GM12878 (cell line): ENCODE measurements around the gene APOO. TPM values are rescaled to one million over a fixed set of nuclear protein-coding genes. Genes with fewer than 3 reads are reported as not detected.

Source experiments
- ATAC-seq: fragments of 200-7000 bp; cut with Tn5 transposase; 3 replicates; pipeline ENCODE4 v1.9.1; 2020; ENCODE audit warnings: mild to moderate bottlenecking, moderate library complexity
- BruUV-seq: library from RNA; stranded (reverse); fragments of 400-500 nt; replicated peaks from 2 replicates; lab custom pipeline; 2021; lab: Mats Ljungman, UMichigan
- CTCF ChIA-PET: fragments of 300-600 bp; sonication (Branson Sonifier 250); formaldehyde crosslinking; extraction: SDS; loops from one replicate; lab custom pipeline; 2021; ENCODE audit warnings: inconsistent platforms; lab: Yijun Ruan, JAX
- POLR2A ChIA-PET: fragments of 350-600 bp; formaldehyde crosslinking; extraction: SDS; loops from one replicate; lab custom pipeline; 2021; ENCODE audit warnings: inconsistent platforms; lab: Charles Lee
- RAD21 ChIA-PET: fragments of 300-600 bp; sonication (Branson Sonifier 250); formaldehyde crosslinking; loops from one replicate; lab custom pipeline; 2023; ENCODE audit warnings: antibody characterized with exemption; ENCODE audit not compliant: unreplicated experiment; lab: Charles Lee
- SMC1A ChIA-PET: fragments of 300-600 bp; sonication (Branson Sonifier 250); formaldehyde crosslinking; loops from one replicate; lab custom pipeline; 2023; ENCODE audit not compliant: unreplicated experiment, uncharacterized antibody; lab: Charles Lee
- DNase-seq: peaks from one replicate; pipeline ENCODE4 v3.0.0-alpha.2; 2011; ENCODE audit warnings: low read depth, low spot score
- FAIRE-seq: peaks from 3 replicates; lab custom pipeline; 2011; peaks lifted over from hg19 to GRCh38; lab: Jason Lieb, UNC
- H2AFZ ChIP-seq: 2 replicates; pipeline ENCODE4 v1.6.0; 2011; ENCODE audit warnings: low read depth, low read length, control low read depth; ENCODE audit not compliant: control insufficient read depth
- H3K27ac ChIP-seq: 2 replicates; pipeline ENCODE4 v1.5.1; 2011; ENCODE audit warnings: control low read depth; ENCODE audit not compliant: control insufficient read depth, insufficient read depth
- H3K27me3 ChIP-seq, 2 experiments: replicated peaks in 1 of 2; 2 replicates each; pipeline versions ENCODE4 v1.6.0 to v1.6.1; 2011; ENCODE audit warnings: low read length in 1 of 2; ENCODE audit not compliant: control insufficient read depth in 2 of 2, insufficient read depth in 2 of 2
- H3K36me3 ChIP-seq, 2 experiments: 2 replicates each; pipeline ENCODE4 v1.5.1; 2011; ENCODE audit warnings: low read length in 1 of 2; ENCODE audit not compliant: control insufficient read depth in 2 of 2, insufficient read depth in 2 of 2
- H3K4me1 ChIP-seq: 2 replicates; pipeline ENCODE4 v1.6.1; 2011; ENCODE audit warnings: mild to moderate bottlenecking, low read length, moderate library complexity, mixed read lengths; ENCODE audit not compliant: control insufficient read depth, insufficient read depth
- H3K4me2 ChIP-seq: 2 replicates; pipeline ENCODE4 v1.6.0; 2011; ENCODE audit warnings: control low read depth; ENCODE audit not compliant: control insufficient read depth, insufficient read depth
- H3K4me3 ChIP-seq: fragments of 200-600 bp; sonication (generic); 2 replicates; pipeline ENCODE4 v1.5.1; 2016
- H3K79me2 ChIP-seq: 2 replicates; pipeline ENCODE4 v1.6.0; 2011; ENCODE audit warnings: low read length; ENCODE audit not compliant: control insufficient read depth, insufficient read depth
- H3K9ac ChIP-seq: 2 replicates; pipeline ENCODE4 v1.8.0; 2011; ENCODE audit warnings: low read length, control low read depth, mixed read lengths; ENCODE audit not compliant: control insufficient read depth, insufficient read depth
- H3K9me3 ChIP-seq: replicated peaks from 3 replicates; pipeline ENCODE4 v1.5.1; 2011; ENCODE audit warnings: mild to moderate bottlenecking, low read length; ENCODE audit not compliant: control insufficient read depth, insufficient read depth
- H4K20me1 ChIP-seq: 2 replicates; pipeline ENCODE4 v1.6.0; 2011; ENCODE audit not compliant: control insufficient read depth, insufficient read depth
- HDAC6 ChIP-seq: fragments of 200-600 bp; sonication (generic); IDR thresholded peaks from one replicate; pipeline ENCODE4 v1.8.0; 2017; ENCODE audit warnings: antibody characterized with exemption; ENCODE audit not compliant: unreplicated experiment
- MTA3 ChIP-seq: IDR thresholded peaks from 2 replicates; pipeline ENCODE4 v1.6.1; 2012; ENCODE audit warnings: low read length, inconsistent platforms, borderline replicate concordance
- NFIC ChIP-seq: IDR thresholded peaks from 2 replicates; pipeline ENCODE4 v1.6.1; 2012; ENCODE audit warnings: low read depth, mild to moderate bottlenecking, inconsistent platforms, low read length, moderate library complexity
- PML ChIP-seq: IDR thresholded peaks from 2 replicates; pipeline ENCODE4 v1.6.1; 2012; ENCODE audit warnings: low read length, inconsistent platforms
- RFX5 ChIP-seq: IDR thresholded peaks from 2 replicates; pipeline ENCODE4 v1.6.1; 2011; ENCODE audit warnings: low read depth, low read length, improper control_type of control experiment
- SIN3A ChIP-seq: IDR thresholded peaks from 2 replicates; pipeline ENCODE4 v1.6.1; 2012; ENCODE audit warnings: low read depth, low read length, improper control_type of control experiment
- ZNF24 ChIP-seq: fragments of 450-650 bp; IDR thresholded peaks from 2 replicates; pipeline ENCODE4 v1.6.1; 2017; ENCODE audit warnings: antibody characterized with exemption, mild to moderate bottlenecking
- ZNF274 ChIP-seq: IDR thresholded peaks from one replicate; pipeline ENCODE4 v1.8.0; 2011; ENCODE audit not compliant: insufficient read length, insufficient read depth
- WGBS: methylation state at CpG from one replicate; pipeline ENCODE4 v1.1.6; 2016; ENCODE audit warnings: low lambda C conversion rate; ENCODE audit not compliant: insufficient replicate concordance, insufficient coverage; ENCODE audit errors: missing lambda C conversion rate; 5-methylcytosine and 5-hydroxymethylcytosine counted together
- in situ Hi-C: fragments of 300-500 bp; cut with MboI; formaldehyde crosslinking; loops from 9 replicates; pipeline ENCODE4 v1.14.3; 2018; ENCODE audit warnings: mixed read lengths
- intact Hi-C: fragments of 100-400 bp; cut with micrococcal nuclease; formaldehyde crosslinking; loops from one replicate; pipeline ENCODE4 v1.14.2; 2022; ENCODE audit not compliant: unreplicated experiment
- polyA plus RNA-seq, 11 experiments: library from polyadenylated mRNA; depleted of rRNA in 4 of 11; unstranded in 6 of 11; stranded (reverse) in 5 of 11; fragments of >200 nt; fragmentation: Nextera tagmentation in 4 of 11; fragmentation: Illumina TruSeq in 1 of 11; extraction: Ambion mirVana in 4 of 11; extraction: Trizol in 1 of 11; gene quantifications; 1 replicate in 1 of 11; 2 replicates in 10 of 11; pipeline versions ENCODE4 v1.2.1 to v1.2.3, GENCODE V29; 2011 to 2016; ENCODE audit warnings: inconsistent platforms in 2 of 11, missing spikeins in 2 of 11, low read depth in 1 of 11
- total RNA-seq, 4 experiments: library from RNA; depleted of rRNA in 3 of 4; stranded (reverse); fragments of >200 nt in 3 of 4; fragmentation: Illumina TruSeq in 1 of 4; extraction: Trizol in 1 of 4; gene quantifications; 2 replicates each; pipeline versions ENCODE4 v1.2.1 to v1.2.3, GENCODE V29; 2013 to 2021
- TF ChIP-seq, protein P1 (sequence below): fragments of 450-650 bp; formaldehyde crosslinking; IDR thresholded peaks from 2 replicates; pipeline ENCODE4 v1.5.0; 2022; ENCODE audit warnings: mild to moderate bottlenecking, missing genetic modification characterization
- TF ChIP-seq, protein P2 (sequence below): fragments of 450-650 bp; IDR thresholded peaks from 2 replicates; pipeline ENCODE4 v1.6.1; 2016; ENCODE audit warnings: mild to moderate bottlenecking, moderate library complexity, borderline replicate concordance
- TF ChIP-seq, protein P3 (sequence below): fragments of 150-350 bp; IDR thresholded peaks from 2 replicates; pipeline ENCODE4 v1.6.1; 2014; ENCODE audit warnings: mild to moderate bottlenecking, low read depth, low read length
- TF ChIP-seq, protein P4 (sequence below), 3 experiments: IDR thresholded peaks in 2 of 3; conservative IDR thresholded peaks in 1 of 3; 2 replicates each; pipeline ENCODE4 v1.5.1; 2011; ENCODE audit warnings: low read depth in 3 of 3, low read length in 3 of 3, mild to moderate bottlenecking in 3 of 3, control low read depth in 2 of 3, moderate library complexity in 2 of 3, inconsistent platforms in 1 of 3, mixed read lengths in 1 of 3; ENCODE audit not compliant: control insufficient read depth in 2 of 3, insufficient read depth in 1 of 3; ENCODE audit errors: extremely low read depth in 1 of 3

The APOO gene
- total and polyA plus RNA-seq, 10 of the 15 experiments (the other 5 are each of a cell fraction or from before 2014, with no cell fraction given) = 20.7 to 68.7 (median 35.5) TPM

DNA sequence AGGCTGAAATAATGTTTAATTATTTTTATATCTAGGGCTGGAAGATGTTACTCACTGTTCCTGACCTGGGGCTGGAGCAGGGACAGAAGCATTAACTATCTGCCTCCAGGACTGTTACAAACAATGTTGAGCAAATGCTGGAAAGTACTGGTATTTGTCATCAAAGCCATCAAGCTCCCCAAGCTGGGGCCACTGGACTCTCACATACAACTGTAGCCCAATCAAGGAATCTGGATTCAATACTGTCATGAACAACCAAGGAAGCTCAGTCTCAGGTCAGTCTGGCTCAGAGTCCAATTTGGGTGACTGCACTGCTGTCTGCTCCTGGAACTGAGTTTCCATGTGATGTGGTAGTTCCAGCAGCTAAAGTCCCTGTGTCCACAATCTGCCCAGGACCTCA, 50.4 kb downstream of the APOO start (continued):
- no peak for TF ChIP-seq ZNF24
- TF ChIP-seq, protein P1, sequence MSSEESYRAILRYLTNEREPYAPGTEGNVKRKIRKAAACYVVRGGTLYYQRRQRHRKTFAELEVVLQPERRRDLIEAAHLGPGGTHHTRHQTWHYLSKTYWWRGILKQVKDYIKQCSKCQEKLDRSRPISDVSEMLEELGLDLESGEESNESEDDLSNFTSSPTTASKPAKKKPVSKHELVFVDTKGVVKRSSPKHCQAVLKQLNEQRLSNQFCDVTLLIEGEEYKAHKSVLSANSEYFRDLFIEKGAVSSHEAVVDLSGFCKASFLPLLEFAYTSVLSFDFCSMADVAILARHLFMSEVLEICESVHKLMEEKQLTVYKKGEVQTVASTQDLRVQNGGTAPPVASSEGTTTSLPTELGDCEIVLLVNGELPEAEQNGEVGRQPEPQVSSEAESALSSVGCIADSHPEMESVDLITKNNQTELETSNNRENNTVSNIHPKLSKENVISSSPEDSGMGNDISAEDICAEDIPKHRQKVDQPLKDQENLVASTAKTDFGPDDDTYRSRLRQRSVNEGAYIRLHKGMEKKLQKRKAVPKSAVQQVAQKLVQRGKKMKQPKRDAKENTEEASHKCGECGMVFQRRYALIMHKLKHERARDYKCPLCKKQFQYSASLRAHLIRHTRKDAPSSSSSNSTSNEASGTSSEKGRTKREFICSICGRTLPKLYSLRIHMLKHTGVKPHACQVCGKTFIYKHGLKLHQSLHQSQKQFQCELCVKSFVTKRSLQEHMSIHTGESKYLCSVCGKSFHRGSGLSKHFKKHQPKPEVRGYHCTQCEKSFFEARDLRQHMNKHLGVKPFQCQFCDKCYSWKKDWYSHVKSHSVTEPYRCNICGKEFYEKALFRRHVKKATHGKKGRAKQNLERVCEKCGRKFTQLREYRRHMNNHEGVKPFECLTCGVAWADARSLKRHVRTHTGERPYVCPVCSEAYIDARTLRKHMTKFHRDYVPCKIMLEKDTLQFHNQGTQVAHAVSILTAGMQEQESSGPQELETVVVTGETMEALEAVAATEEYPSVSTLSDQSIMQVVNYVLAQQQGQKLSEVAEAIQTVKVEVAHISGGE (CRISPR knock-in tag) = no peak

DNA sequence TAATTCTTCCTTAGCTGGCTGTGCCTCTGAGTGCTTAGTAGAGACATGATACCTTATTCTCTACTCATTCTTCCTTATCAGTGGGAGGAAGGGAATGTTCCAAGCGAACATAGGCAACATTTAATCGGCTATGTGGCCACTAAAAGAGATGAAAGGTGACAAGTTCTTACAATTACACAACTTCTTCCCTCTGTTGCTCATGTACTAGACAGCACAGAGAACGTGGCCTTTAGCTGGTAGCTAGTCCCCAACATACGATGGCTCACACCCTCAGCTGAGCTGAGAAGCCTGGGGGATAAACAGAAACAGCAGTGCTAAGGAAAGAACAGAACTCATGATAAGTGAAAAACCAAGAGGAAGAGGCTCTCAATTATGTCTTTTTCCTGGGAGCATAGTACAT, 52.2 kb downstream of the APOO start:
- Histone ChIP-seq H3K36me3 (no peaks in the 10 kb centered on the region), H3K4me2 (no peak overlapping the region), H3K79me2 (no peaks in the 10 kb centered on the region), H3K27ac (no peak overlapping the region), H2AFZ (no peak overlapping the region), H3K4me3 (no peak overlapping the region), H4K20me1 (no peaks in the 10 kb centered on the region), H3K9ac (no peak overlapping the region), H3K4me1 (no peaks in the 10 kb centered on the region), H3K27me3 (no peaks in the 10 kb centered on the region), H3K9me3 (no peaks in the 10 kb centered on the region)
- FAIRE-seq (no peak), DNase-seq (no peak), ATAC-seq (no peak)
- ChIA-PET SMC1A (interaction anchor here (1.1 to 1.4 kb wide), 3 partner anchors 10 to 157 kb away, joined by 3 to 4 read pairs (median 3); no protein-coding TSS in a partner anchor), POLR2A (no interaction called here), CTCF (no interaction called here), RAD21 (no interaction called here)
- intact Hi-C loops = no loop called here
- BruUV-seq = no TSS peak
- in situ Hi-C loops = no loop called here
- WGBS = 53% methylated on average over 4 of the region's 4 CpGs
- TF ChIP-seq ZNF274 = no peak
- TF ChIP-seq, protein P2, sequence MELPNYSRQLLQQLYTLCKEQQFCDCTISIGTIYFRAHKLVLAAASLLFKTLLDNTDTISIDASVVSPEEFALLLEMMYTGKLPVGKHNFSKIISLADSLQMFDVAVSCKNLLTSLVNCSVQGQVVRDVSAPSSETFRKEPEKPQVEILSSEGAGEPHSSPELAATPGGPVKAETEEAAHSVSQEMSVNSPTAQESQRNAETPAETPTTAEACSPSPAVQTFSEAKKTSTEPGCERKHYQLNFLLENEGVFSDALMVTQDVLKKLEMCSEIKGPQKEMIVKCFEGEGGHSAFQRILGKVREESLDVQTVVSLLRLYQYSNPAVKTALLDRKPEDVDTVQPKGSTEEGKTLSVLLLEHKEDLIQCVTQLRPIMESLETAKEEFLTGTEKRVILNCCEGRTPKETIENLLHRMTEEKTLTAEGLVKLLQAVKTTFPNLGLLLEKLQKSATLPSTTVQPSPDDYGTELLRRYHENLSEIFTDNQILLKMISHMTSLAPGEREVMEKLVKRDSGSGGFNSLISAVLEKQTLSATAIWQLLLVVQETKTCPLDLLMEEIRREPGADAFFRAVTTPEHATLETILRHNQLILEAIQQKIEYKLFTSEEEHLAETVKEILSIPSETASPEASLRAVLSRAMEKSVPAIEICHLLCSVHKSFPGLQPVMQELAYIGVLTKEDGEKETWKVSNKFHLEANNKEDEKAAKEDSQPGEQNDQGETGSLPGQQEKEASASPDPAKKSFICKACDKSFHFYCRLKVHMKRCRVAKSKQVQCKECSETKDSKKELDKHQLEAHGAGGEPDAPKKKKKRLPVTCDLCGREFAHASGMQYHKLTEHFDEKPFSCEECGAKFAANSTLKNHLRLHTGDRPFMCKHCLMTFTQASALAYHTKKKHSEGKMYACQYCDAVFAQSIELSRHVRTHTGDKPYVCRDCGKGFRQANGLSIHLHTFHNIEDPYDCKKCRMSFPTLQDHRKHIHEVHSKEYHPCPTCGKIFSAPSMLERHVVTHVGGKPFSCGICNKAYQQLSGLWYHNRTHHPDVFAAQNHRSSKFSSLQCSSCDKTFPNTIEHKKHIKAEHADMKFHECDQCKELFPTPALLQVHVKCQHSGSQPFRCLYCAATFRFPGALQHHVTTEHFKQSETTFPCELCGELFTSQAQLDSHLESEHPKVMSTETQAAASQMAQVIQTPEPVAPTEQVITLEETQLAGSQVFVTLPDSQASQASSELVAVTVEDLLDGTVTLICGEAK = no peak
- no peak for TF ChIP-seq RFX5
- no peak for TF ChIP-seq HDAC6
- no peak for TF ChIP-seq NFIC
- TF ChIP-seq PML = no peak
- TF ChIP-seq, protein P3, sequence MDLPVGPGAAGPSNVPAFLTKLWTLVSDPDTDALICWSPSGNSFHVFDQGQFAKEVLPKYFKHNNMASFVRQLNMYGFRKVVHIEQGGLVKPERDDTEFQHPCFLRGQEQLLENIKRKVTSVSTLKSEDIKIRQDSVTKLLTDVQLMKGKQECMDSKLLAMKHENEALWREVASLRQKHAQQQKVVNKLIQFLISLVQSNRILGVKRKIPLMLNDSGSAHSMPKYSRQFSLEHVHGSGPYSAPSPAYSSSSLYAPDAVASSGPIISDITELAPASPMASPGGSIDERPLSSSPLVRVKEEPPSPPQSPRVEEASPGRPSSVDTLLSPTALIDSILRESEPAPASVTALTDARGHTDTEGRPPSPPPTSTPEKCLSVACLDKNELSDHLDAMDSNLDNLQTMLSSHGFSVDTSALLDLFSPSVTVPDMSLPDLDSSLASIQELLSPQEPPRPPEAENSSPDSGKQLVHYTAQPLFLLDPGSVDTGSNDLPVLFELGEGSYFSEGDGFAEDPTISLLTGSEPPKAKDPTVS = no peak
- no peak for TF ChIP-seq ZNF24
- TF ChIP-seq, protein P4, sequence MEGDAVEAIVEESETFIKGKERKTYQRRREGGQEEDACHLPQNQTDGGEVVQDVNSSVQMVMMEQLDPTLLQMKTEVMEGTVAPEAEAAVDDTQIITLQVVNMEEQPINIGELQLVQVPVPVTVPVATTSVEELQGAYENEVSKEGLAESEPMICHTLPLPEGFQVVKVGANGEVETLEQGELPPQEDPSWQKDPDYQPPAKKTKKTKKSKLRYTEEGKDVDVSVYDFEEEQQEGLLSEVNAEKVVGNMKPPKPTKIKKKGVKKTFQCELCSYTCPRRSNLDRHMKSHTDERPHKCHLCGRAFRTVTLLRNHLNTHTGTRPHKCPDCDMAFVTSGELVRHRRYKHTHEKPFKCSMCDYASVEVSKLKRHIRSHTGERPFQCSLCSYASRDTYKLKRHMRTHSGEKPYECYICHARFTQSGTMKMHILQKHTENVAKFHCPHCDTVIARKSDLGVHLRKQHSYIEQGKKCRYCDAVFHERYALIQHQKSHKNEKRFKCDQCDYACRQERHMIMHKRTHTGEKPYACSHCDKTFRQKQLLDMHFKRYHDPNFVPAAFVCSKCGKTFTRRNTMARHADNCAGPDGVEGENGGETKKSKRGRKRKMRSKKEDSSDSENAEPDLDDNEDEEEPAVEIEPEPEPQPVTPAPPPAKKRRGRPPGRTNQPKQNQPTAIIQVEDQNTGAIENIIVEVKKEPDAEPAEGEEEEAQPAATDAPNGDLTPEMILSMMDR (IDR thresholded peaks at IDR 0.05 in 2 of 3, conservative IDR thresholded peaks at IDR 0.05 in 1 of 3; ENCODE audit: control insufficient read depth in 2 of 3, extremely low read depth in 1 of 3, insufficient read depth in 1 of 3, low read depth in 3 of 3, low read length in 3 of 3) = no peak
- no peak for TF ChIP-seq SIN3A
- TF ChIP-seq MTA3 = no peak
